CD1c-positive myeloid dendritic cell (primary cell): ENCODE measurements around the gene COX7A2L.
"Not testable (repeated sequence)": the region's sequence is repeated elsewhere in the genome, so short reads cannot be mapped to it uniquely, and the experiment has no call there.

Experiments
- DNase-seq: peaks from one replicate; pipeline ENCODE4 v3.0.0-alpha.2; 2016; ENCODE audit errors: extremely low spot score

COX7A2L gene

DNA sequence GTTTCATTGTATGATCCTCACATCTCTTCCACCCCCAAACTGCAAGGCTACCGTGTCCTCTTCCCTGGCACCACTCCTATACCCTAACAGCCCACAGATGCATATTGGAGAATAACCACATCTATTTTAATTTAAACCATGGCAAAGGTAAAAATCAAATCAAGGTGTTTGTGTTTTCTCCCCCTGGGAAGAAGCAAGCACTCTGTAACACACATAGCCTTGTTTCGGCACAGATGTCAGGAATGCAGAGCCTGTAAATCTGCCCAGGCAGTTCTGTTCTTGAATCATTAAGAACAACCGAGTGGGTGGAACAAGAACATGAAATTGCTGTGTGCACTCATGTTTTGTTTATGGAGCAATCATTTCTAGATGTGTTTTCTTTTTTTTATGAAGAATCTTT, 6.8 kb upstream of the COX7A2L start:
- no peak for DNase-seq

DNA sequence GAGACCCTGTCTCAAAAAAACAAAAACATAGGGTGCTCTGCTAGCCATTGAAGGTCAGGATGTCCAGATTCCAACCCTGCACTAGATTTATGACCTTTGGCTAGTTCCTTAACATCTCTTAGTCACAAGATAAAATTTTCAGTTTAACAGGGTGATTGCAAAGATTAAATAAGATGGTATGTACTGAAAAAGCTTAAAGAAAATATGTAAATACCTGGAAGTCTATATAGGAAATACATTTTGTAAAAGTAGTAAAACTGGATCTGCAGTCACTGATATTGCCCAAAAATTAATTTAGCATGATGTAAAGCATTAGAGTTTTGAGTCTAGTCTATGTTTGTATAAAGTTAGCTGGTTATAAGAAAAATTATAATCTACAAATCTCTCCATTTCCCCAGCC, 5.4 kb upstream of the COX7A2L start:
- DNase-seq, result no peak

DNA sequence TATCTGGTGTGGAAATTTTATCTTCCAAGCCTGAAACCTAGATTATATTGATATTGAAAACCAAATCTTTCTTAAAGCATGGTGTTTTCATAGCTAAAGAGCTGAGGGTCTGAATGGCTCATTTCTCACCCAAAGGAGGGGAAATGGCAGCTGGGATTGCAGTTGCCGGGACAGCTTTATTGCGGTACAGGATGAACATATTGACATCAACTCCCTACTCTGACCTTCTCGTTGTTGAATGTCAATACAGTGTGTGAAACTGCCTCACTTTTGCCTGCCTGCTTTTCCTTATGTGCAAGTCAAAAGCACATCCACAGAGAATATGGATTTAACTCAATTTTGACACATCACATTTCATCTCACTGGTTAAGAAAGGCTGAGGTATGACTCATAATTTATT, 3.6 kb upstream of the COX7A2L start:
- no peak for DNase-seq

DNA sequence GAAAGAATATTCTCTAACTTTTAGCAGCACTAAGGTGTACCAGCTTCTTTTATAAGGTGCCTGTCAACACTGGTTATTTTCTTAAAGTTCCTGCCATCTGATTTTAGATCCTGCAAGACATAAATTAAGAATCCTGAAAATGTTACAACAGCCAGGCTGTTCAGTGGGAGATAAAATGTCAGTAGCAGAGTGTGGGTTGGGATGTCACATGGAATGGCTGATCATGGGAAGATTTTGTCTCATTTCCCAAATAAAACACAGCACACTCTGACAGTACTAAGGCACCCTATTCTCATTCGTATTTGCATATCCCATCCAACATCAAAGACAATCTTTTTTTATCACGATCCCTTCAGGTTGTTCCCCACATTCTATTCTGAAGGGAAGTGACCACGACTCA, 2.4 kb upstream of the COX7A2L start:
- DNase-seq, result no peak

DNA sequence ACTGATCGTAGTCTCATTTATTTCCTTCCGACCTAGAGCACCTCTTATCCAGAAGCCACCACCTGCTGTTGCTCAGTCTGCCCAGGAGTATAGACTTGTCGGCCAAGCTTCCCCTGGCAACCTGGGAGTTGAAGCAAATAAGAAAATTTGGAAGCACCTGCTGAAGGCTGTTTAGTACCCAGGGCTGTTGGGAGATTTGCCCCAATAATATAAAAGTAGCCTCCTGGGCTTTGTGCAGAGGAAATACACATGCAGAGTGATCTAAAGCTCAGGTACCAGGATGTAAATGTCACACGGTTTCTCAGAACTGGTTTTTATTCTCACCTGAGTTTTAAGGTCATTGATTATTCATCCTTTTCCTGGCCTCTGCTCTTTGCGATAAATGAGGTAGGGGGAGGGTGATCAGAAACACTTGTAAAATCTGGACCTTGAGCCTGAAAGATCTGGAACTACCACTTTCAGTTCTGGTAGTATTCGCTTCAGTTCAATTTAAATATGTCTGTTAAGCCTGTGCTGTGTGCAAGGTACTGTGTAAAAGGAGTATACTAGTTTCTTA, 789 bp upstream of the COX7A2L start:
- DNase-seq, result no peak

DNA sequence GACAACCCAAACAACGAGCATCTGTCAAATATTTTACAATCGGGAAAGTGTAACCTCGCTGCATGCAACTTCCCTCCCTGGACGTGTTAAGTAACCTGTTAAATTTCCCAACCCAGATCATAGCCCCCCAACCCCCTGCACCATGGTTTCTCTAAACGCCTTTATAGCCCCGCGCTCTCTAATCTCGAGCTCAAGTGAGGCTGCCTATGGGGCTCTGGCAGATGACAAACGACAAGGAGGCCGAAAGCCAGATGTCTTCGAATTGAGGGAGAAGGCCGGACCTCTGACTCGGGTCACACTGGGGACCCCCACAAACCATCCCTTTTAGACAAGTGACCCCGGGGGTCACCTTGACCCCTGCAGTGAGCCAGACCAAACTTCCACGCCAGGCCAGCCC, 526 bp downstream of the COX7A2L start:
- no peak for DNase-seq

DNA sequence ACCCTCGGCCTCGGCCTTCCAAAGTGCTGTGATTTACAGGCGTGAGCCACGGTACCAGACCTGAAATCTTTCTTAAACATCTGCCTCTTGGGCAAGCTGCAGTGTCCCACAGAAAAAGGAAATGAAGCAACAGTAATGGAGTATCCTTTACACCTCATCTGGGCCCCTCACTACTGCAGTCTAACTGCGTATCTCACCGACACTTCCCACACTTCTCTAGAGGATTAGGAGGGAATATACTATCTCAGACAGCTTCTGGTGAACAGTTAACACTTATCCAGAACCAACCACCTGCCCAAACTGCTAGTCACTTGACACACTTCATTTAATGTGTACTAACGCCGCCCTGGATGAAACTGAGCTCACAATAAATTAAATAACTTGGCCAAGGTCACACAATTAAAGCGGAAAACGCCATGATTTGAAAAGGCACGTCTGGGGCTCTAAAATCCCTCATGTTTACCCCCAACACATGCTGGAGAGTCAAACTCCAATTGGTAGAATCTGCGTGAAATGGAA, 993 bp downstream of the COX7A2L start:
- DNase-seq, result peak; percentile 59

DNA sequence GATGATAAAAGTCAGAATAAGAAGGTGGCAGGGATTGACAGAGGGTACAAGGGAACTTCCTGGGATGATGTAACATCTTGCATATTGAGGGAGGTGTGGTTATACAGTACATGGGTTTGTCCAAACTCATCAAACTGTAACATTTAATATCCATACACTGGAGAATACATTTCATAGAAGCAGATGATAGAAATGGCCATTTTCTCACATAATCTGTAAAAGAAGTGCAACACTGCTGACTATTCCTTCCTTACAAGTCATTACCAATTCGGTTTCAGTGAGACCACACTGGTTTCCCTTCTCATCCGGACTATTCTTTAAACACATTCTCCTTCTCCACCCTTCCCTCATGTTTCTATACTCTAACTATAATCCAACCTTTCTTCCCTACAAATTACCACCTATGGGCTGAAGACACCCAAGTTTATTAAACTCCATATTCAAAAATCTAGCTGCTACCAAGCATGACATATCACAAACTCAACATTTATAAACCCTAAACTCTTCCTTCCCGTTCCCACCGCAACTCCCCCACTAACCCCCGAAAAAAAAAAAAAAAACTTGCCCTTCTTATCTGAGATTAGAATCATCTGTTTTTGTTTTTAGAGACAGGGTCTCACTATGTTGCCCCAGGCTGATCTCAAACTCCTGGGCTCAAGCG, 1.6 kb downstream of the COX7A2L start:
- DNase-seq, result no peak

DNA sequence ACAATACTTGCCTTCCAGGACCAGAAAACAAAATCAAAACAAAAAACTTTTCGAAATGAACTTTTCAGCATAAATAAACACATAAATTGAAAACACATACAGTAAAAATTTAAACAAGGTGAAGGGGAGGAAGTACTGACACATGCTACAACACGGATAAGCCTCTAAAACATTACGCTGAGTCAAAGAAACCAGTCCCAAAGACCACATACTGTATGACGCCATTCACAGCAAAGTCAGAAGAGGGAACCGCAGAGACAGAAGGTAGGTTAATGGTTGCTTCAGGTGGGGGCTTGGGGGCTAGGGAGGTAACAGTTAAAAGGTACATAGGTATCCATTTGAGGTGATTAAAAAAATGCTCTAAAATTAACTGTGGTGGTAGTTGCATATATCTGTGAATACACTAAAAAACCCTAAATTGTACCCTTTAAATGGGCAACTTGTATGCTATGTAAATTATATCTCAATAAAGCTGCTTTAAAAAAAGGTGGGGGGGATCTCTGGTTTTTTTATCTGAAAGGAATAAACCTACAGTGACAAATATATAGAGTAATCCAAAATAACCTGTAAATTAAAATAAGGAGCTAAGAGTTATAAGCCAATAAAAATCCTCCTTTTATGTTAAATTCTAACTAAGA, 7.1 kb downstream of the COX7A2L start:
- DNase-seq, result no peak

DNA sequence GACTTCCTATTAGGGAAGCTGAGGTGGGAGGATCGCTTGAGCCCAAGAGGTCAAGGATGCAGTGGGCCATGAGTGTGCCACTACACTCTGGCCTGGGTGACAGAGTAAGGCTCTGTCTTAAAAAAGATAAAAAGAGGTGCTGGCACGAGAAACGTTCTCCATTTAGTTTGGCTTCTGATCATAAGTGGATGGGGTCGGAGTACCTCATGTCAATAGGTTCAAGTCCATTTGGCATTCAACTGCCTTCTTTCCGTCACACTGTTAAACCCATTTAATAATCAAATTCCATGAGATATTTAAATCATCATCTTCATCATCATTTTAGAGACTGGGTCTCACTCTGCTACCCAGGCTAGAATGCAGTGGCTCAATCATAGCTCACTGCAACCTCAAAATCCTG, 9.2 kb downstream of the COX7A2L start:
- DNase-seq, result no peak

DNA sequence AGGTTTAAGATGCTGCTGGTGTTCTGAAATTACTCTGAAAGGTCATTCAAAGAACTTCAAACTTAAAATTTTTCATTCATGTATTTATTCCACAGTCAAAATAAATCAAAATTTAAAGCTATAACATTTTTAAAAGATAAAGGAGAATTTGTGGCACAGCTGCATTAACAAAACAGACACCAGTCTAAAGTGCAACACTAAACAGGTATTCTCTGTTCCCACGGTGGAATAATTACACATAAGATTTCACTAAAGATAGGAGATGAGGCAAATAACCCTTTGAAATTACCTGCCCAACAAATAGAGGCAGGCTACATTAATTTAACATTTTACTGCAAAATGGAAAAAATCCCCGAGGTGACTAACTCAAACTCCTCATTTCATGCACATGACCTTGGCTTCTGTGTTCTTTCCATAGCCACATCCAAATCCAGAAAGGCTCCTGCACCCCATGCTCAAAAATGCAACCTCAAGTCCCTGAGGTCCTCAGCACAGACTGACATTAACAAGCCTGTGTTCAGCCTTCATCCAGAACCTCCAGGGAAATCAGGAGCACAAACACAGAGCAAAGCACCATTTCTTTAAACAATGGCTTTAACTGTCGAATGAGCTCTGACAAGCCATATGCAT, 10.5 kb downstream of the COX7A2L start:
- DNase-seq, result no peak

DNA sequence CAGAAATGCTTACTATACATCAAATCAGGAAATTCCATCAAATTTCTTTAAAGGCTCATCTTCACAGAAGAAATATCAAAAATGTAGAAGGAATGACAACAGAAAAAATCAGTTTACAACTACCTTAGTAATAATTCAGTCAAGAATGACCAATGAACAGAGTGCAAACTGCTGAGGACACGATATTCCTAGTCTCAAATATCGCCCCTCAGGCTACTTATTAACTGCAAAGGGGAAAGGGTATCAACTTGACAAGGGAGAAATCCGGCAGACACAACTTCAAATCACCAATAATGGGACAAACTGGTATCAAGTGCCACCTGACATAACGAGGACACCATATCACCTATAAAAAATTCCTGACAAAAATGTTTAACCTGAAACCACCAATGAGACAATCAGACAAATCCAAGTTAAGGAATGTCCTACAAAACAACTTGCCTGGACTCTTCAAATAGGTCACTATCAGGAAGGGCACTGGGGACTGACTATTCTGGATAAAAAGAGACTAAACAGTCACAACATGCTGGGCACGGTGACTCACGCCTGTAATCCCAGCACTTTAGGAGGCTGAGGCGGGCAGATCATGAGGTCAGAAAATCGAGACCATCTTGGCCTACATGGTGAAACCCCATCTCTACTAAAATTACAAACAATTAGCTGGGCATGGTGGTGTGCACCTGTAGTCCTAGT, 12.8 kb downstream of the COX7A2L start:
- no peak for DNase-seq

DNA sequence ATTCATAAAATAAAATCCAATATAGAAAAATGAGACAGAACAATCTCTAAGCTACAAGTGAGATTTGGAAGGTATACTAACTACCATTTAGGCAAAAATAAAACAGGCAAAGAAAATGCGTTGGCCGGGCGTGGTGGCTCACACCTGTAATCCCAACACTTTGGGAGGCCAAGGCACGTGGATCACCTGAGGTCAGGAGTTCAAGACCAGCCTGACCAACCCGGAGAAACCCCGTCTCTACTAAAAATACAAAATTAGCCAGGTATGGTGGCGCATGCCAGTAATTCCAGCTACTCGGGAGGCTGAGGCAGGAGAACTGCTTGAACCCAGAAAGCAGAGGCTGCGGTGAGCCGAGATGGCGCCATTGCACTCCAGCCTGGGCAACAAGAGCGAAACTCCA, 13.5 kb downstream of the COX7A2L start:
- not testable (repeated sequence) for DNase-seq

DNA sequence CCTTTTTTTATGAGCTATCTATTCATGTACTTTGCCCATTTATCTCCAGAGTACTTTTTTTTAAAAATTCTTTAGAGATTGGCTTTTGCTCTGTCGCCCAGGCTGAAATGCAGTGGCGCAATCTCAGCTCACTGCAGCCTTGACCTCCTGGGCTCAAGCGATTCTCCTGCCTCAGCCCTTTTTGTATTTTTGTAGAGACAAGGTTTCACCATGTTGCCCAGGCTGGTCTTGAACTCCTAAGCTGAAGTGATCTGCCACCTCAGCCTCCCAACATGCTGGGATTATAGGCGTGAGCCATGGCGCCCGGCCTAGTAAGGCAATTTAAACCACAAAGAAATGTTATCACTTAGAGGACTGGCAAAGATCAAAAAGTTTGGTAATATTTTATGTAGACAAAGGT, 14.2 kb downstream of the COX7A2L start:
- DNase-seq, result not testable (repeated sequence)

DNA sequence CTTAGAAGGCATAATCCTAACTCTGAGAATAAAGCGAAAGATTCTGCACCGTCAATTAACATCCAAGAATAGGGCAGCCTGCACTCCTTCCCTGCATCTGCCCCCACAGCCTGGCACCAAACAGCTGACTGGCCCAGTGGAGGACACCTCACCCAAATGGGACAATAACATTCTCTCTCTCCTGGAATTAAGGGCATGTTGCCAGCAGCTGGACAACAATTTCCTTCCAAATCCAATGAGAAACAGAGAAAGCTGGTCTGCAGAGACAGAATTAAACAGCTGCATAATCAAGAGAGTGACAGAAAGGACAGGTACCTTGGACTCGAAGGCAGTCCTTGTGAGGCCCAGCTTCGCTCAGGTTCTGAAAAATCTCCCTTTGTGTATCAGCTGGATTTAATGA, 15.0 kb downstream of the COX7A2L start:
- no peak for DNase-seq

DNA sequence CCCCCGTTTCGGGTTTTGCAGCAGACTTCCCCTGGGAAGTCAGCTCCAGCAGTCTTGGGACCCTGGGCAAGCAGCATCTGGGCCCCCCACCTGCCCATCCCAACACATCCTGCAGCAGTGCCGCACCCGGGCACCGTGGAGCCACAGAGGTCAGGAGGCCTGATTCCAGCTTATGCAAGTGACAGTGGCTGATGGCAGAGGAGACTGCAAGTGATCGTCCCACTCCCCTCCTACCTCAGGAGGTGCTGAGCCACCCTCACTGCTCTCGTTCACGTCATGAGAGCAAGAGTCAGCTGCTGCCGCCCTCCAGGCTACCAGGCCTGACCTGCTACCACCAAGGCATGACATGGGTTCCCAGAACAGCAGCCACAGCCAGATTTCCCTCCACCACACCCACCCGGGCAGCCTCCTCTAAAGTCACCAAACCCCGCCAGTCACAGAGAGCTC, 18.2 kb downstream of the COX7A2L start:
- no peak for DNase-seq

DNA sequence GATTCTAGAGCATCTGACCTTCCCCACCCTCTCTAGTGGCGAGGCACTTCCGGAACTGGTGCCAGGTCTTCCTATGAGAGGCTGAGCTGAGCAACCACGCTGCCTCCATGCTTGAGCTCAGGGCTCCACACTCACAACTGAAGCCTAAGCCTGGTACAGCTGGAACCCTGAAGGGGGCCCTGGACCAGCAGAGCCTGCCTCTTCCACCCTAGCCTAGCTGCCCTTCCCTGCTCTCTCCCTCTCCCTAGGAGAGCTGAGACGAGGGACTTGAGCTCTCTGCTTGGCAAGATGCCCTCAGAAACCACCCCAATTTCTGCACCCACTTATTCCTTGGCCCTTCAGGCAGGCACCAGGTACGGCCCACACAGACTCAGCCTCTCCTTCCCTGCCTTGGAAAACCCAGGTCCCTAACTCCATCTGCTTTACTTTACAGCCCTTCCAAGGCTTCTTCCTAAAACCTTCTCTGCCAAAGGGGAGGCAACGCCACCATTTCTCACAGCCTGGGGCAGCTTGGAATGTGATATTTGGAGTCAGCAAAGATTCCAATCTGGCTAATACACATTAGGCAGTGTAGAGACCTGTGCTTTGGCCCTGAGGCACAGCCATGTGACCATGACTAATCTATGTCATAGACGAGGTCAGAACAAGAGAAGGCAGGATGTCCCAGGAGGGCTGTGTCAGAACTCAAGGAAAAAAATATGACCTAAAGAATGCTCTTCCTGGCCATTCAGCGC, 18.8 kb downstream of the COX7A2L start:
- no peak for DNase-seq

DNA sequence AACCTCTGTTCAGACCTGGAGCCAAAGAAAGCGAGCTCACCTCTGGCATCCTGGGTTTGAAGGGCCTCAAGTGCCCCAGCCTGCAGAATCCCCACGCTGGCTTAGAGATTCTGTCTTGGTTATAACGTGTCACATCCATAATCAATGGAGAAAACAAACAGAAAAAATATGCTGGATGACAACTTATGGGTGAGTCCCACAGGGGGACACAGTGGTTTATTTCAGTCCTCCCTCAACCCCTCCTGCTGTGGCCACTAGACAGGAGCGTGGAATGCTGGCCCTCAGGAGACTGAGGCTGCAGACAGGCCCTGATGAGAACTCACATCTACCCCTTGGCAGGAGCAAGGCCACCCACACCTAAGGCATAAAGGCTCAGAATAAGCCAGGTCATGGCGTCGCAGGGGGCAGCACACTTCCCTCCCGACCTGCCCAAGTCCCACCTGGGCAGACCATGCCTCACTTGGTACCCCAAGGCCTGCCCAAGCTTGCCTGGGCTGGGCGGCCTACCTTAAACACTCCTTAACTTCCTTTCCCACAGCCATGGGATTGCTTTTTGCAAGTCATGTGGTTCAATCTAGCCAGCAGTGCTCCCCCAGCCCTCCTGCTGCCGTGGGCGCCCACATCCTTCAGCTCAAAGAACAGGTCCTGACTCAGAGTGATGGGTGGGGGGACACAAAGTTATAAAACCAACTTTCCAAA, 19.9 kb downstream of the COX7A2L start:
- no peak for DNase-seq

DNA sequence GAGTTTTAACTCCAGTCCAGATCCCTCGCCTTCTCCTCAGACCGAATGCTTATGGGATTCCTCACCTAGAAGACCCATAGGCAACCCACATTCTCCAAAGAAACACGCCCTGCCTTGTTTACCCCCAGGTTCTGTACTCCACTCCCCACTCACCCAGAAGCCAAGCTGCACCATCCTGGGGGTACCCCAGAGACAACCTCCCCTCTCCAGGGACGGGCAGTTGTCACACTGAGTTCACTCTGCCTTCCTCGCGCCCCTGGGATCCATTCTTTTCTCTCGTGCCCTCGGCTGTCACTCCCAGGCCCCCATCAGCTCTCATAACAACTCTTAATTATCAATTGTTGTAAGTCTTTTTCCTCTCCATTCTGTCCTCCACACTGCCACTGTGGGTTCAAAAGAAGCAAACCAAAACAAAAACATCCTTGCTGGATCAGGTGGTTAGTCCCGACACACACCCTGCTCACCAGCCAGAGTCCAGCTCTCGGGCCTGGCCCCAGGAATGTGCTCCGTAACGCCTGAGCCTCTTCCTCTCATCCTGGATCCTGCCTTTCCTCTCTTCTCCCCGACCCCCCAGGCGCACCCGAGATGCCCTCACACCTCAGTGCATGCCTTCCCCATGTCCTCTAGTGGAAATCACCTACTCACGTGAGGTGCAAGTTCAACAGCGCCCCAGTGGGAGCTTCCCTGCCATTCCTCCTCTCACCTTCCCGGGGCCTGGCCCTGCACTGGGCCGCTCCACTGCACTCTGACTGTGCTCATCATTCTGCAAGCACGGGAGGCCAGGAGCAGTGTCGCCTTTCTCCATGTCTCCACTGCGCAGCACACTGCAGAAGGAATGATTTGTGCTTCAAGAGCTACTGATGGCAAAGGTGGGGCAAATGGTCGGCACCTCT, 20.7 kb downstream of the COX7A2L start:
- DNase-seq, result no peak
